OCI-LY7 (cell line): ENCODE results near the gene SERPINA4.

ENCODE experiments used
- EZH2phosphoT487 ChIP-seq: fragments of 200-600 bp; sonication (generic); IDR thresholded peaks from 2 replicates; pipeline ENCODE4 v1.6.1; 2018; ENCODE audit warnings: low read depth, borderline replicate concordance, mild to moderate bottlenecking, mixed run types, antibody characterized with exemption, low read length, moderate library complexity, mixed read lengths
- TF ChIP-seq, protein P1 (sequence below): fragments of 200-600 bp; sonication (generic); conservative IDR thresholded peaks from 2 replicates; pipeline ENCODE4 v1.5.1; 2014; ENCODE audit warnings: mild to moderate bottlenecking, antibody characterized with exemption, low read length, moderate library complexity, mixed read lengths

DNA sequence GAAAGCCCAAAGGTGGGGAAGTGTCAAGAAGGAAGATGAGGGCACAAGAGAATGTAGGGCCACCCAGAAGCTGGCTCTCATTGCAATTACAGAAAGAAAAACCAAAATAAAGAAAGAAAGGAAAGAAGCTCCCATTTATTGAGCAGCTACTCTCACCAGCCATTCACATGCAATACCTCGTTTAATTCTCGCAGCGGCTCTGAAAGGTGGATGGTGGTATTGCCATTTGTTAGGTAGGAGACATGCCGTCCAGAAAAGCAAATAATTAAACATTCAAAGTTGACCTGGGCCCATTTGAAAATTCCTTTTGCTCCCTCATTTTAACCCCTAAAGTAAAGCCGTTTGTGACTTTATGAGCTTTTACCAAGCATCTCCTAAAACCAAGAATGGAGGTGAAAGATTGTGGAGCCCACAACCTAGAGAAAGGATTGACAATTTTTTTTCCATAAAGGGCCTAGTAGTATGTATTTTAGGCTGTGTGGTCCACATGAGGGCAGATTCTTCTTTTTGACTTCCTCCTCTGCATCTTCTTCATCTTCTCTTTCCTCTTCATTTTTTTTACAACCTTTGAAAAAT, 56.2 kb downstream of the SERPINA4 start:
- TF ChIP-seq, protein P1, sequence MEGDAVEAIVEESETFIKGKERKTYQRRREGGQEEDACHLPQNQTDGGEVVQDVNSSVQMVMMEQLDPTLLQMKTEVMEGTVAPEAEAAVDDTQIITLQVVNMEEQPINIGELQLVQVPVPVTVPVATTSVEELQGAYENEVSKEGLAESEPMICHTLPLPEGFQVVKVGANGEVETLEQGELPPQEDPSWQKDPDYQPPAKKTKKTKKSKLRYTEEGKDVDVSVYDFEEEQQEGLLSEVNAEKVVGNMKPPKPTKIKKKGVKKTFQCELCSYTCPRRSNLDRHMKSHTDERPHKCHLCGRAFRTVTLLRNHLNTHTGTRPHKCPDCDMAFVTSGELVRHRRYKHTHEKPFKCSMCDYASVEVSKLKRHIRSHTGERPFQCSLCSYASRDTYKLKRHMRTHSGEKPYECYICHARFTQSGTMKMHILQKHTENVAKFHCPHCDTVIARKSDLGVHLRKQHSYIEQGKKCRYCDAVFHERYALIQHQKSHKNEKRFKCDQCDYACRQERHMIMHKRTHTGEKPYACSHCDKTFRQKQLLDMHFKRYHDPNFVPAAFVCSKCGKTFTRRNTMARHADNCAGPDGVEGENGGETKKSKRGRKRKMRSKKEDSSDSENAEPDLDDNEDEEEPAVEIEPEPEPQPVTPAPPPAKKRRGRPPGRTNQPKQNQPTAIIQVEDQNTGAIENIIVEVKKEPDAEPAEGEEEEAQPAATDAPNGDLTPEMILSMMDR: no peak
- TF ChIP-seq EZH2phosphoT487: no peak
